K562 (cell line): Measurements from ENCODE around the gene VPS13D. TPM values are rescaled to one million over a fixed set of nuclear protein-coding genes. Genes with fewer than 3 reads are reported as not detected.

Experiments
- BHLHE40 ChIP-seq: IDR thresholded peaks from 2 replicates; pipeline ENCODE4 v1.6.1; 2011; ENCODE audit warnings: low read length, improper control_type of control experiment
- ELF2 ChIP-seq: fragments of 250-450 bp; sonication (Bioruptor Pico); IDR thresholded peaks from 2 replicates; pipeline ENCODE4 v1.5.0; 2021; ENCODE audit warnings: mild to moderate bottlenecking
- ETS1 ChIP-seq: conservative IDR thresholded peaks from 2 replicates; pipeline ENCODE4 v1.6.1; 2011; ENCODE audit warnings: low read depth, mild to moderate bottlenecking, low read length; ENCODE audit not compliant: control insufficient read depth
- GTF2F1 ChIP-seq: IDR thresholded peaks from 2 replicates; pipeline ENCODE4 v1.6.1; 2011; ENCODE audit warnings: low read depth, low read length, improper control_type of control experiment
- HMG20B ChIP-seq: fragments of 250-450 bp; sonication (Bioruptor Pico); IDR thresholded peaks from 2 replicates; pipeline ENCODE4 v1.5.0; 2021; ENCODE audit warnings: mild to moderate bottlenecking
- HNRNPL ChIP-seq: fragments of 200-400 bp; formaldehyde crosslinking; IDR thresholded peaks from 2 replicates; pipeline ENCODE4 v1.6.1; 2017; ENCODE audit warnings: low read depth, mild to moderate bottlenecking, low read length
- JUND ChIP-seq, 2 experiments: IDR thresholded peaks; 2 replicates in 1 of 2; 3 replicates in 1 of 2; pipeline ENCODE4 v1.6.1; 2011; ENCODE audit warnings: borderline replicate concordance in 2 of 2, low read depth in 2 of 2, low read length in 2 of 2, improper control_type of control experiment in 1 of 2, missing biosample characterization in 1 of 2, missing genetic modification characterization in 1 of 2, missing genetic modification reagents in 1 of 2
- MCM3 ChIP-seq: fragments of 450-650 bp; IDR thresholded peaks from 2 replicates; pipeline ENCODE4 v1.6.1; 2016
- MTA3 ChIP-seq: fragments of 450-650 bp; formaldehyde crosslinking; IDR thresholded peaks from 2 replicates; pipeline ENCODE4 v1.6.1; 2017; ENCODE audit warnings: mild to moderate bottlenecking, borderline replicate concordance
- NFYB ChIP-seq: IDR thresholded peaks from 2 replicates; pipeline ENCODE4 v1.6.1; 2011; ENCODE audit warnings: mild to moderate bottlenecking, moderate library complexity; ENCODE audit not compliant: insufficient read length; ENCODE audit errors: extremely low read depth
- NR3C1 ChIP-seq: sonication (generic); formaldehyde crosslinking; IDR thresholded peaks from 2 replicates; pipeline ENCODE4 v1.8.1; 2022; ENCODE audit warnings: missing genetic modification reagents
- PHB ChIP-seq: fragments of 250-450 bp; sonication (Bioruptor Pico); IDR thresholded peaks from 2 replicates; pipeline ENCODE4 v1.5.0; 2021
- TCFL5 ChIP-seq: fragments of 250-450 bp; sonication (Bioruptor Pico); conservative IDR thresholded peaks from 2 replicates; pipeline ENCODE4 v1.6.1; 2021; ENCODE audit warnings: mild to moderate bottlenecking, moderate library complexity, matching md5 sums
- ZBTB1 ChIP-seq: sonication (generic); formaldehyde crosslinking; IDR thresholded peaks from 2 replicates; pipeline ENCODE4 v1.8.1; 2023; ENCODE audit warnings: missing genetic modification reagents, low read depth, mild to moderate bottlenecking, borderline replicate concordance
- ZNF224 ChIP-seq: sonication (generic); formaldehyde crosslinking; IDR thresholded peaks from 2 replicates; pipeline ENCODE4 v1.8.0; 2022; ENCODE audit warnings: mild to moderate bottlenecking, missing genetic modification reagents
- ZNF695 ChIP-seq: fragments of 450-650 bp; formaldehyde crosslinking; IDR thresholded peaks from 2 replicates; pipeline ENCODE4 v1.4.0; 2020; ENCODE audit warnings: mild to moderate bottlenecking, moderate library complexity
- polyA plus RNA-seq, 8 experiments: library from polyadenylated mRNA; depleted of rRNA in 4 of 8; stranded (reverse) in 5 of 8; unstranded in 3 of 8; fragments of >200 nt; fragmentation: Nextera tagmentation in 2 of 8; fragmentation: Illumina TruSeq in 1 of 8; extraction: Ambion mirVana in 2 of 8; extraction: Trizol in 1 of 8; gene quantifications; 2 replicates each; pipeline versions ENCODE4 v1.2.1 to v1.2.3, GENCODE V29; 2011 to 2014; ENCODE audit warnings: inconsistent platforms in 1 of 8, missing spikeins in 1 of 8
- total RNA-seq, 7 experiments: library from RNA; depleted of rRNA in 6 of 7; stranded (reverse); fragments of >200 nt in 6 of 7; fragmentation: Illumina TruSeq in 2 of 7; extraction: Trizol in 2 of 7; gene quantifications; 2 replicates each; pipeline versions ENCODE4 v1.2.1 to v1.2.3, GENCODE V29; 2011 to 2021; ENCODE audit warnings: low replicate concordance in 1 of 7
- TF ChIP-seq, protein P1 (sequence below): sonication (generic); formaldehyde crosslinking; IDR thresholded peaks from 2 replicates; pipeline ENCODE4 v1.8.1; 2023; ENCODE audit warnings: mild to moderate bottlenecking, missing genetic modification reagents, moderate library complexity
- TF ChIP-seq, protein P2 (sequence below): sonication (generic); formaldehyde crosslinking; IDR thresholded peaks from 2 replicates; pipeline ENCODE4 v1.8.0; 2022; ENCODE audit warnings: mild to moderate bottlenecking, missing genetic modification reagents
- TF ChIP-seq, protein P3 (sequence below): IDR thresholded peaks from 2 replicates; pipeline ENCODE4 v1.6.1; 2016; ENCODE audit warnings: missing genetic modification characterization, missing compliant biosample characterization
- TF ChIP-seq, protein P4 (sequence below): fragments of 450-650 bp; IDR thresholded peaks from 2 replicates; pipeline ENCODE4 v1.6.1; 2014; ENCODE audit warnings: low read depth, mild to moderate bottlenecking, moderate library complexity, borderline replicate concordance
- TF ChIP-seq, protein P5 (sequence below): fragments of 450-650 bp; formaldehyde crosslinking; IDR thresholded peaks from 2 replicates; pipeline ENCODE4 v1.4.0; 2020; ENCODE audit warnings: mild to moderate bottlenecking, moderate library complexity

Gene VPS13D
- total and polyA plus RNA-seq, 9 of the 15 experiments (the other 6 are each of a cell fraction or from before 2014, with no cell fraction given), result 6.1 to 51.5 (median 38.5) TPM

DNA sequence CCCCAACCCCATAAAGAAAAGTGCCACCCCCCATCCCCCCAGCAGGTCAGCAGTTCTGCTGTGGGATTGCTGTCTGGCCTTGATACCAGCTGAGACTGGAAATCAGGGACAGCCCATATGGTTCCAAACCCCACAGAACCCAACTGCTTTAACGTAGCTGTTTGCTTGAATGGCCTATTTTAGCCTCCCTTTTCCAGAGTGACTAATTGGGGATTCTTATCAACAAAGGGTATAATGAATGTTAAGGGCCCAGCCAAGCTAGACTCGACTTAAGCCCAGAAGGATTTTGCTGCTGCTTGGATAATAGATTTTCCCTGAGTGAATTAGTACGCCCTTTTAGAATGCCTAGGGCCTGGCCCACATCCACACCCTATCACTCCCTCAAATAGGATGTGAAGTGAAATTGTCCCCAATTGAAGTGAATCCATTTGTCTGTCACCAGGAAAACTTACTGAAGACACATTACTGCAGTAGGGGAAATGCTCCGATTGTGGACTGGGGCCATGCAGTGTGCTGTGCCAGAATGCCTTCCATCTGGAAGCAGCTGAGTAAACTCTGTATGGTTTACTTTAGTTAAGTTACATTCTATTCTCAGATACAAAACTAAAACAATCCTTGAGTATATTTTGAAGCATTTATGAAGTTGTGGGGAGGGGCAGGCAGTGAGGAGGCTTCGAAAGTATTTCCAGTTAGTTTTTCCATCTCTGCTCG, 231.2 kb downstream of the VPS13D start (continued):
- TF ChIP-seq NFYB (no peak), TCFL5 (CRISPR knock-in tag) (no peak), ELF2 (CRISPR knock-in tag) (no peak), ZBTB1 (CRISPR knock-in tag) (no peak), ETS1 (no peak), PHB (CRISPR knock-in tag) (no peak), ZNF695 (no peak), JUND (IDR thresholded peaks at IDR 0.05; ENCODE audit: borderline replicate concordance, low read depth, low read length) (peak; percentile 50; the same call in 1 of the 2 replicates), JUND (tag; IDR thresholded peaks at IDR 0.05; ENCODE audit: borderline replicate concordance, low read depth, low read length) (no peak), HNRNPL (no peak), HMG20B (CRISPR knock-in tag) (no peak), NR3C1 (no peak), ZNF224 (CRISPR knock-in tag) (no peak), MCM3 (no peak), GTF2F1 (no peak), MTA3 (no peak), BHLHE40 (no peak)
- TF ChIP-seq, protein P1, sequence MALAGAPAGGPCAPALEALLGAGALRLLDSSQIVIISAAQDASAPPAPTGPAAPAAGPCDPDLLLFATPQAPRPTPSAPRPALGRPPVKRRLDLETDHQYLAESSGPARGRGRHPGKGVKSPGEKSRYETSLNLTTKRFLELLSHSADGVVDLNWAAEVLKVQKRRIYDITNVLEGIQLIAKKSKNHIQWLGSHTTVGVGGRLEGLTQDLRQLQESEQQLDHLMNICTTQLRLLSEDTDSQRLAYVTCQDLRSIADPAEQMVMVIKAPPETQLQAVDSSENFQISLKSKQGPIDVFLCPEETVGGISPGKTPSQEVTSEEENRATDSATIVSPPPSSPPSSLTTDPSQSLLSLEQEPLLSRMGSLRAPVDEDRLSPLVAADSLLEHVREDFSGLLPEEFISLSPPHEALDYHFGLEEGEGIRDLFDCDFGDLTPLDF, result no peak
- TF ChIP-seq, protein P2, sequence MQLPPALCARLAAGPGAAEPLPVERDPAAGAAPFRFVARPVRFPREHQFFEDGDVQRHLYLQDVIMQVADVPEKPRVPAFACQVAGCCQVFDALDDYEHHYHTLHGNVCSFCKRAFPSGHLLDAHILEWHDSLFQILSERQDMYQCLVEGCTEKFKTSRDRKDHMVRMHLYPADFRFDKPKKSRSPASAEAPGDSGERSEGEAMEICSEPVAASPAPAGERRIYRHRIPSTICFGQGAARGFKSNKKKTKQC (CRISPR knock-in tag), result no peak
- TF ChIP-seq, protein P3, sequence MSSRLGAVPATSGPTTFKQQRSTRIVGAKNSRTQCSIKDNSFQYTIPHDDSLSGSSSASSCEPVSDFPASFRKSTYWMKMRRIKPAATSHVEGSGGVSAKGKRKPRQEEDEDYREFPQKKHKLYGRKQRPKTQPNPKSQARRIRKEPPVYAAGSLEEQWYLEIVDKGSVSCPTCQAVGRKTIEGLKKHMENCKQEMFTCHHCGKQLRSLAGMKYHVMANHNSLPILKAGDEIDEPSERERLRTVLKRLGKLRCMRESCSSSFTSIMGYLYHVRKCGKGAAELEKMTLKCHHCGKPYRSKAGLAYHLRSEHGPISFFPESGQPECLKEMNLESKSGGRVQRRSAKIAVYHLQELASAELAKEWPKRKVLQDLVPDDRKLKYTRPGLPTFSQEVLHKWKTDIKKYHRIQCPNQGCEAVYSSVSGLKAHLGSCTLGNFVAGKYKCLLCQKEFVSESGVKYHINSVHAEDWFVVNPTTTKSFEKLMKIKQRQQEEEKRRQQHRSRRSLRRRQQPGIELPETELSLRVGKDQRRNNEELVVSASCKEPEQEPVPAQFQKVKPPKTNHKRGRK (tag), result no peak
- TF ChIP-seq, protein P4, sequence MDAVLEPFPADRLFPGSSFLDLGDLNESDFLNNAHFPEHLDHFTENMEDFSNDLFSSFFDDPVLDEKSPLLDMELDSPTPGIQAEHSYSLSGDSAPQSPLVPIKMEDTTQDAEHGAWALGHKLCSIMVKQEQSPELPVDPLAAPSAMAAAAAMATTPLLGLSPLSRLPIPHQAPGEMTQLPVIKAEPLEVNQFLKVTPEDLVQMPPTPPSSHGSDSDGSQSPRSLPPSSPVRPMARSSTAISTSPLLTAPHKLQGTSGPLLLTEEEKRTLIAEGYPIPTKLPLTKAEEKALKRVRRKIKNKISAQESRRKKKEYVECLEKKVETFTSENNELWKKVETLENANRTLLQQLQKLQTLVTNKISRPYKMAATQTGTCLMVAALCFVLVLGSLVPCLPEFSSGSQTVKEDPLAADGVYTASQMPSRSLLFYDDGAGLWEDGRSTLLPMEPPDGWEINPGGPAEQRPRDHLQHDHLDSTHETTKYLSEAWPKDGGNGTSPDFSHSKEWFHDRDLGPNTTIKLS, result no peak
- TF ChIP-seq, protein P5, sequence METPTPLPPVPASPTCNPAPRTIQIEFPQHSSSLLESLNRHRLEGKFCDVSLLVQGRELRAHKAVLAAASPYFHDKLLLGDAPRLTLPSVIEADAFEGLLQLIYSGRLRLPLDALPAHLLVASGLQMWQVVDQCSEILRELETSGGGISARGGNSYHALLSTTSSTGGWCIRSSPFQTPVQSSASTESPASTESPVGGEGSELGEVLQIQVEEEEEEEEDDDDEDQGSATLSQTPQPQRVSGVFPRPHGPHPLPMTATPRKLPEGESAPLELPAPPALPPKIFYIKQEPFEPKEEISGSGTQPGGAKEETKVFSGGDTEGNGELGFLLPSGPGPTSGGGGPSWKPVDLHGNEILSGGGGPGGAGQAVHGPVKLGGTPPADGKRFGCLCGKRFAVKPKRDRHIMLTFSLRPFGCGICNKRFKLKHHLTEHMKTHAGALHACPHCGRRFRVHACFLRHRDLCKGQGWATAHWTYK (CRISPR knock-in tag), result no peak
